Inflammatory macrophage (primary cell): Measurements from ENCODE around the gene LTF.
"Not testable (repeated sequence)": the region's sequence is repeated elsewhere in the genome, so short reads cannot be mapped to it uniquely, and the experiment has no call there.

ENCODE experiments used
- DNase-seq, 2 donors: peaks; one replicate each; pipeline ENCODE4 v3.0.0-alpha.2; 2020 to 2022

LTF gene

DNA sequence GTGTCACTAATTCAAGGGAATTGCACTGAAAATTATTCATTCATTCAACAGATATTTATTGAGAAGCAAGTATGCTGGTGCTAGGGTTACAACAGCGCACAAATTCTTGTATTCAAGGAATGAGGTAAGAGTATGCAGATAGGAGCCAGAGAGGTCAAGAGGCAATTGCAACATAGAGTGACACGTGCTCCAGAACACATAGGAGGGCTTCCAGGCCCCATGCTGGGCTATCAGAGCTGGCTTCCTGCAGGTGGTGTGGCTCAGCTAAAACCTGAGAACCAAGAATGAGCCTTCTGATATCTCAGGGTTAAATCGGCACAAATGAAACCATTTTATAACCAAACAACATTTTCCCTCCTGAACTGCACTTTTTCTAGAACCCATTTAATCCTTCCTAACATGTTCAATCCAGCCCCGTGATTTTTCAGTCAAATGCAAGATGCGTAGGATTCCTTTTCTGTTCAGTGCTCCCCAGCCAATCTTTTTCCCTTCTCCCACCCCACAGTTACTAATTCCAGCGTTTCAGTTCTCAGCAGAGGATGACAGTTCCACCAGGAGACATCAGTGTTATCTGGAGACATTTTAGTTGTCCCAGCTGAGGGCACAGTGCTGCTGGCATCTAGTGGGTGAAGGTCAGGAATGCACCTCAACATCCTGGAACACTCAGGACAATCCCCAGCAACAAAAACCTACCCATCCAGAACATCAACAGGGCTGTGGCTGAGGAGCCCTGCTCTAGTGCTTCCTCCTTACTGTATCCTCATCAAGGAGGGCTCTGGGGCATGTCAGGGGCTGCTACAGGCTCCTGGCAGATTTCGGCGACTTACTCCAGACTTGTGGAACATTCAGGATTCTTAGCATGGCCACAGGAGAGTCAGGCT, 70.9 kb downstream of the LTF start:
- peak; percentile 64 to 70 for DNase-seq

DNA sequence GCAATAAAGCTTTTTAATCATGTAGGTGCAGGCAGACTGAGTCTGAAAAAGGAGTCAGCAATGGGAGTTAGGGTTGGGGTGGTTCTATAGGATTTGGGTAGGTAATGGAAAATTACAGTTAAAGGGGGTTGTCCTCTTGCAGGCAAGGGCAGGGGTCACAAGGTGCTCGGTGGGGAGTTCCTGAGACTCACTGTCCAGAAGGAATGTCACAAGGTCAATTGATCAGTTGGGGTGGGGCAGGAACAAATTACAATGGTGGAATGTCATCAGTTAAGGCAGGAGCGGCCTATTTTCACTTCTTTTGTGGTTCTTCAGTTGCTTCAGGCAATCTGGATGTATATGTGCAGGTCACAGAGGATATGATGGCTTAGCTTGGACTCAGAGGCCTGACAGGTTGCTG, 71.7 kb downstream of the LTF start:
- no peak for DNase-seq

DNA sequence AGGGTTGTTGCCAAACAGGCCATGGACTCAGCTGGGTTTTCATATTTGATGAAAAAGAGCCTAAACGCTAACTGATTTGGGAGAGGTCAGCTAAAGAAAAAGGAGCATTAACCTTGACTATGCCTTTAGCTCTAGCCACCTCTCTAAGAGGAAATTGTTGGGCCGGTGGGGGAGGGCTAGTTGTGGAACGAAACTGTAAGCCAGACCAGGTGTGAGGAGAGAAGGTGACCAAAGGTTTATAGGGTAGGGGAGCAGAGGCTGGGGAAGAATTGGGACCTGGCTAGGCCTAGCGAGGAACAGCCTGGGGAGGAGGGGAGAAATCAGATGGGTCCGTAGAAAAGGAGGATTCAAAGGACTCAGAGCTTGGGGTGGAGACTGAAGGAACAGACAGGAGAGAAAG, 73.2 kb downstream of the LTF start:
- not testable (repeated sequence) for DNase-seq

DNA sequence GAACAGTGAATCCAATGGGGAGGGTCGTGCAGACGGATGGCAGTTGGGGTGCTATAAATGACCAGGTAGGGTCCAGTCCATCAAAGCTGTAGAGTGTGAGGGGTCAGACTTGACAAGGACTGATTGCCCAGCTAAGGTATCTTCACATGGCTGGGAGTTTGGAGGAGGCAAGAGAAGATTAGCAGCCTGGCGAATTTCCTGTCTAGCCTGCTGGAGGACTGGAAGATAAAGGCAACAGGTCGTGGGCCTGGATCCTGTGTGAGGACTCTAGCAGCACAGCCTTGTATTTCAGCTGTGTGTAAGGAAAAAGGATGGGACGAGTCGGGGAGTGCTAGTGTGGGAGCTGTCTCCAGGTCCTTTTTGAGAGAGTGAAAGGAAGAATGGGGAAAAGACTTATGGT, 75.4 kb downstream of the LTF start:
- DNase-seq = no peak

DNA sequence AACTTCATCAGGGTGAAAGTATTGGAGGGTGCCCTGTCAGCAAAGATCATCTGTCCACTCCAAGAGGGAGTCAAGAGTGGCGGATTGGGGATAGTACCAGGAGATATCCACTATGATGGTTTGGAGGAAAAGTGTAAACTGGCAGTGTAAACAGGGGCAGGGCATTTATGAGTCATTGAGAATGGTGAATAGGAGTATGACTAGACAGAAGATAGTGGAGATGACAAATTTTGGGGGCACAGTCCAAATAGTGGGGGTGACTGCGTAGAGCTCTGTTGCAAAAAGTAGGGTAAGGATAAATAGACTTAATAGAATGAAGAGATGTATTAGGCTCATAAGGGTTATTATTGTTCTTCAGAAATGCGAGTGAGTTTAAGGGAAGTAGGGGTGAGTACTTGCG, 75.9 kb downstream of the LTF start:
- DNase-seq = not testable (repeated sequence)

- DNase-seq = peak; percentile 66 to 82
These were observed 78.5 kb downstream of the LTF start for GRCh38 chr3:46386205-46386604.
